Upper lobe of right lung (tissue), 1 donor: ENCODE measurements around the gene SFRP5. TPM values are rescaled to one million over a fixed set of nuclear protein-coding genes. Genes with fewer than 3 reads are reported as not detected.

Experiments
- ATAC-seq: fragments of 200-7000 bp; cut with Tn5 transposase; one replicate; pipeline ENCODE4 v1.9.1; 2020; ENCODE audit warnings: mild to moderate bottlenecking, moderate library complexity
- DNase-seq: peaks from one replicate; pipeline ENCODE4 v3.0.0-alpha.2; 2020
- H3K27ac ChIP-seq: fragments of 200-600 bp; one replicate; pipeline ENCODE4 v1.8.0; 2022
- H3K27me3 ChIP-seq: fragments of 200-600 bp; one replicate; pipeline ENCODE4 v1.8.0; 2022; ENCODE audit warnings: mild to moderate bottlenecking
- H3K36me3 ChIP-seq: fragments of 200-600 bp; one replicate; pipeline ENCODE4 v1.8.0; 2022
- H3K4me1 ChIP-seq: fragments of 200-600 bp; one replicate; pipeline ENCODE4 v1.8.0; 2022
- H3K4me3 ChIP-seq: fragments of 200-600 bp; one replicate; pipeline ENCODE4 v1.8.0; 2022; ENCODE audit warnings: mild to moderate bottlenecking
- H3K9me3 ChIP-seq: fragments of 200-600 bp; one replicate; pipeline ENCODE4 v1.8.0; 2022
- CTCF ChIP-seq: fragments of 200-600 bp; IDR thresholded peaks from one replicate; pipeline ENCODE4 v1.8.0; 2022; ENCODE audit warnings: antibody characterized with exemption
- intact Hi-C: fragments of 100-400 bp; cut with DNase I; formaldehyde crosslinking; loops from one replicate; pipeline ENCODE4 v1.11.0; 2022
- total RNA-seq: library from RNA; stranded (reverse); fragmentation: NEBNext Ultra II Directional; extraction: Animal tissue kit (Norgen Biotek cat#: 25700); gene quantifications from one replicate; pipeline ENCODE4 v1.2.1, GENCODE V29; 2021
- donor health status: DM: no; HTN: yes; CAD: no; lungs with severe emphysema.

SFRP5 gene
- total RNA-seq, 1 donor from 2014 or later = 3.0 TPM

- no peaks in the 10 kb centered on the region for H3K36me3 ChIP-seq
- intact Hi-C loops = no loop called here
- DNase-seq = peak; percentile 77
- peaks cover 26% of the 10 kb centered on the region for H3K4me1 ChIP-seq
- H3K27ac ChIP-seq = peak overlapping the region; percentile 42
- no peak overlapping the region for H3K4me3 ChIP-seq
- H3K9me3 ChIP-seq = no peaks in the 10 kb centered on the region
- H3K27me3 ChIP-seq = no peaks in the 10 kb centered on the region
- no peak for TF ChIP-seq CTCF
- peak; percentile 80 for ATAC-seq
These were observed 12.5 kb upstream of the SFRP5 start for GRCh38 chr10:97784200-97784810.

- no peaks in the 10 kb centered on the region for H3K9me3 ChIP-seq
- no peaks in the 10 kb centered on the region for H3K36me3 ChIP-seq
- H3K4me3 ChIP-seq = no peak overlapping the region
- no peak for DNase-seq
- intact Hi-C loops = no loop called here
- no peak for TF ChIP-seq CTCF
- peaks cover 19% of the 10 kb centered on the region for H3K4me1 ChIP-seq
- H3K27me3 ChIP-seq = no peaks in the 10 kb centered on the region
- no peak overlapping the region for H3K27ac ChIP-seq
- ATAC-seq = no peak
These were observed 10.8 kb upstream of the SFRP5 start for GRCh38 chr10:97782455-97783228.

- intact Hi-C loops = no loop called here
- ATAC-seq = no peak
- H3K27ac ChIP-seq = no peak overlapping the region
These were observed 10.0 kb upstream of the SFRP5 start for GRCh38 chr10:97781618-97782331.

GRCh38 chr10:97780841-97781617 lies 9.2 kb upstream of the SFRP5 start:
- H3K4me1 ChIP-seq = peaks cover 19% of the 10 kb centered on the region
- no peaks in the 10 kb centered on the region for H3K9me3 ChIP-seq
- DNase-seq (no peak), ATAC-seq (peak; percentile 20)
- H3K27ac ChIP-seq = no peak overlapping the region
- H3K27me3 ChIP-seq = no peaks in the 10 kb centered on the region
- intact Hi-C loops = no loop called here
- H3K36me3 ChIP-seq = no peaks in the 10 kb centered on the region
- TF ChIP-seq CTCF = no peak
- no peak overlapping the region for H3K4me3 ChIP-seq

More at GRCh38 chr10:97781618-97782331, 10.0 kb upstream of the SFRP5 start:
- TF ChIP-seq CTCF = no peak
- H3K9me3 ChIP-seq = no peaks in the 10 kb centered on the region
- peaks cover 19% of the 10 kb centered on the region for H3K4me1 ChIP-seq
- H3K27me3 ChIP-seq = no peaks in the 10 kb centered on the region
- DNase-seq = no peak
- H3K4me3 ChIP-seq = no peak overlapping the region
- H3K36me3 ChIP-seq = no peaks in the 10 kb centered on the region

DNA sequence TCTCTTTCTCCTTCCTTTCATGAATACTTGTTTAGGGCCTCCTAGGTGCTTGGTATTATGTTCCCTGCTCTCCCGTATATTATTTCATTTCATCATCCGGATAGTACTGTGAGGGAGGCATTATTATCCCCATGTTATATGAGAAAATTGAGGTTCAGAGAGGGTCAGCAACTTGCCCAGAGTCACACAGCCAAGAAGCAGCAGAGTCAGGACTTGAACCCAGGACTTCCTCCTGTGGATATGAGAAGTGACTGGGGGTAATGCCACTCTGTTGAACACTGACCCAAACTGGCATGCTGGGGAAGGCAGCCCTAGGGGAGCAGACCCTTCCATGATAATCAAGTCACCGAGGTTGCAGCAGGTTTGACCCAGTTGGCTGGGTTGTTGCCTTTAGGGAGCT lies 8.2 kb upstream of the SFRP5 start:
- Histone ChIP-seq H3K4me1 (peaks cover 19% of the 10 kb centered on the region), H3K9me3 (no peaks in the 10 kb centered on the region), H3K27ac (no peak overlapping the region), H3K27me3 (no peaks in the 10 kb centered on the region), H3K4me3 (no peak overlapping the region), H3K36me3 (no peaks in the 10 kb centered on the region)
- intact Hi-C loops = no loop called here
- TF ChIP-seq CTCF = no peak
- ATAC-seq (no peak), DNase-seq (no peak)
